Thyroid gland (tissue), 4 donors: ENCODE data around the gene UBXN11. TPM values are rescaled to one million over a fixed set of nuclear protein-coding genes. Genes with fewer than 3 reads are reported as not detected.

Source experiments
- DNase-seq, 2 donors: peaks; one replicate each; pipeline ENCODE4 v3.0.0-alpha.2; 2019
- H3K27ac ChIP-seq, 3 donors: fragments of 200-600 bp; sonication (generic); 1 replicate in 2 of 3; 2 replicates in 1 of 3; pipeline ENCODE4 v1.5.1; 2016 to 2019; ENCODE audit warnings: mild to moderate bottlenecking in 1 of 3, moderate library complexity in 1 of 3
- H3K27me3 ChIP-seq: fragments of 200-600 bp; sonication (generic); one replicate; pipeline ENCODE4 v1.5.1; 2019
- H3K36me3 ChIP-seq, 2 donors: fragments of 200-600 bp; sonication (generic); one replicate each; pipeline ENCODE4 v1.5.1; 2016 to 2019
- H3K4me1 ChIP-seq, 2 donors: fragments of 200-600 bp; sonication (generic); one replicate each; pipeline ENCODE4 v1.5.1; 2017 to 2019
- H3K4me3 ChIP-seq, 3 donors: fragments of 200-600 bp; sonication (generic); replicated peaks in 1 of 3; 1 replicate in 2 of 3; 2 replicates in 1 of 3; pipeline ENCODE4 v1.5.1; 2016; ENCODE audit warnings: mild to moderate bottlenecking in 1 of 3
- H3K9me3 ChIP-seq: fragments of 200-600 bp; sonication (generic); one replicate; pipeline ENCODE4 v1.5.1; 2017
- CTCF ChIP-seq, 6 experiments: fragments of 200-600 bp in 3 of 6; fragments of 450-650 bp in 3 of 6; sonication (generic) in 3 of 6; IDR thresholded peaks; one replicate each; pipeline ENCODE4 v1.5.1; 2016 to 2019; ENCODE audit warnings: antibody characterized with exemption in 6 of 6, mild to moderate bottlenecking in 2 of 6, inconsistent platforms in 1 of 6, moderate library complexity in 1 of 6
- POLR2A ChIP-seq, 2 donors: fragments of 450-650 bp; IDR thresholded peaks; one replicate each; pipeline ENCODE4 v1.6.1; 2017; ENCODE audit warnings: antibody characterized with exemption in 2 of 2, mild to moderate bottlenecking in 2 of 2, moderate library complexity in 1 of 2
- whole genome bisulfite sequencing, 2 donors: methylation state at CpG; one replicate each; pipeline ENCODE4 v1.1.5; 2017; 5-methylcytosine and 5-hydroxymethylcytosine counted together
- intact Hi-C: fragments of 100-400 bp; cut with DNase I; formaldehyde crosslinking; loops from one replicate; pipeline ENCODE4 v1.15.1; 2023
- total RNA-seq, 4 donors: library from RNA; depleted of rRNA; stranded (reverse); fragments of >200 nt; gene quantifications; one replicate each; pipeline ENCODE4 v1.2.3, GENCODE V29; 2016

UBXN11 gene
- total RNA-seq, 4 donors from 2014 or later, result 23.9 to 35.4 (median 30.2) TPM

GRCh38 chr1:26234644-26235370, 71.6 kb downstream of the UBXN11 start:
- WGBS, 2 donors, result 4 to 5% methylated on average over 30 of the region's 30 CpGs
- no peak for DNase-seq
- no peaks in the 10 kb centered on the region for H3K9me3 ChIP-seq
- H3K36me3 ChIP-seq, result no peaks in the 10 kb centered on the region
- H3K27me3 ChIP-seq, result no peaks in the 10 kb centered on the region
- H3K4me1 ChIP-seq, result peaks cover 15 to 20% of the 10 kb centered on the region in 2 donors
- peak overlapping the region; percentile 31 to 73 (median 43) for H3K4me3 ChIP-seq
- TF ChIP-seq CTCF (IDR thresholded peaks at IDR 0.05) (no peak), POLR2A (IDR thresholded peaks at IDR 0.05) (no peak)
- H3K27ac ChIP-seq, result peak overlapping the region; percentile 64 to 95 (median 88)
- intact Hi-C loops, result loop anchor here (5.0 kb wide), 1 partner anchor 63 kb away; the partner anchor contains the start of gene ZNF593OS

- intact Hi-C loops, result loop anchor here (5.0 kb wide), 1 partner anchor 62 kb away; the partner anchor contains the start of gene ZNF593OS
- 1% methylated on average over 29 to 48 of the region's 73 CpGs for WGBS, 2 donors
Observed at GRCh38 chr1:26233903-26234643, 72.4 kb downstream of the UBXN11 start, which contains the start of gene CEP85. CEP85 (plus strand) TSS chr1:26234200; CDS start chr1:26239784, 5,584 bp downstream.

More at GRCh38 chr1:26233903-26234643, 72.4 kb downstream of the UBXN11 start, which contains the start of gene CEP85:
- H3K27me3 ChIP-seq, result no peaks in the 10 kb centered on the region
- H3K4me3 ChIP-seq, result peak within 1 kb of the TSS; percentile 31 to 73 (median 43)
- DNase-seq, result peak; percentile 97 to 98
- no peaks in the 10 kb centered on the region for H3K36me3 ChIP-seq
- peak within 1 kb of the TSS; percentile 64 to 95 (median 88) for H3K27ac ChIP-seq
- no peaks in the 10 kb centered on the region for H3K9me3 ChIP-seq
- peak in 1 of 2 donors; percentile 98 for TF ChIP-seq POLR2A (IDR thresholded peaks at IDR 0.05)
- peak; percentile 53 to 95 (median 86) for TF ChIP-seq CTCF (IDR thresholded peaks at IDR 0.05)
- H3K4me1 ChIP-seq, result peaks cover 15 to 20% of the 10 kb centered on the region in 2 donors

Other genes with a start within 250 kb of the UBXN11 start
- gene TRIM63, start 239.0 kb downstream of the UBXN11 start, total RNA-seq, result 1 to 10 TPM in 1 of 4 donors, under 1 TPM in 1, not detected in 2; 0.39 to 1.5 TPM
- 10 to 100 TPM; 24.2 to 39.0 (median 25.5) TPM for gene PDIK1L, start 194.8 kb downstream of the UBXN11 start, total RNA-seq
- 10 to 100 TPM in 1 of 4 donors, 1 to 10 TPM in 3; 3.5 to 15.6 (median 6.8) TPM for gene FAM110D, start 147.6 kb downstream of the UBXN11 start, total RNA-seq
- not detected for gene C1orf232, start 137.7 kb downstream of the UBXN11 start, total RNA-seq
- gene ZNF593, start 136.7 kb downstream of the UBXN11 start, total RNA-seq, result 10 to 100 TPM; 18.3 to 65.8 (median 27.3) TPM
- under 1 TPM in 1 of 4 donors, not detected in 3; 0.33 TPM for gene ZNF593OS, start 134.8 kb downstream of the UBXN11 start, total RNA-seq
- 10 to 100 TPM; 20.0 to 81.2 (median 31.6) TPM for gene CNKSR1, start 129.1 kb downstream of the UBXN11 start, total RNA-seq
- not detected for gene CATSPER4, start 116.0 kb downstream of the UBXN11 start, total RNA-seq
- gene CEP85, start 72.4 kb downstream of the UBXN11 start, total RNA-seq, result 10 to 100 TPM; 16.0 to 27.0 (median 17.0) TPM
- gene SH3BGRL3, start 26.6 kb downstream of the UBXN11 start, total RNA-seq, result 10 to 100 TPM; 18.8 to 58.2 (median 37.4) TPM
- 10 to 100 TPM in 1 of 4 donors, 1 to 10 TPM in 1, not detected in 2; 3.0 to 12.3 TPM for gene CD52, start 11.3 kb upstream of the UBXN11 start, total RNA-seq
- gene CRYBG2, start 47.5 kb upstream of the UBXN11 start, total RNA-seq, result not detected
- gene ZNF683, start 66.1 kb upstream of the UBXN11 start, total RNA-seq, result under 1 TPM in 1 of 4 donors, not detected in 3; 0.59 TPM
- gene LIN28A, start 104.2 kb upstream of the UBXN11 start, total RNA-seq, result not detected
- 10 to 100 TPM; 36.5 to 66.7 (median 52.0) TPM for gene DHDDS, start 125.7 kb upstream of the UBXN11 start, total RNA-seq
- gene HMGN2, start 165.8 kb upstream of the UBXN11 start, total RNA-seq, result 100 to 1,000 TPM; 277 to 411 (median 319) TPM
- gene RPS6KA1, start 223.1 kb upstream of the UBXN11 start, total RNA-seq, result 10 to 100 TPM; 55.8 to 98.6 (median 76.3) TPM